ENCODE measurements around the gene HOXD4. TPM values are rescaled to one million over a fixed set of nuclear protein-coding genes. Genes with fewer than 3 reads are reported as not detected.

HOXD4 gene
- polyA plus RNA-seq, 1 donor from 2014 or later = not detected

- H3F3A ChIP-seq (ENCODE audit: insufficient read depth, low read length, poor library complexity, severe bottlenecking) = no peaks in the 10 kb centered on the region
- H3K4me3 ChIP-seq (ENCODE audit: low read length) = peak overlapping the region; percentile 59
- H3K27ac ChIP-seq (ENCODE audit: low read length) = no peak overlapping the region
- H2AFZ ChIP-seq (ENCODE audit: low read depth, low read length) = no peak overlapping the region
- no peaks in the 10 kb centered on the region for H4K20me1 ChIP-seq (ENCODE audit: insufficient read depth)
- peaks cover 99% of the 10 kb centered on the region for H3K27me3 ChIP-seq (ENCODE audit: insufficient read depth, low read depth, low read length)
- H3K9me3 ChIP-seq (ENCODE audit: low read length) = peaks cover 8% of the 10 kb centered on the region
- H3K9me2 ChIP-seq (ENCODE audit: insufficient read depth, low read length) = no peaks in the 10 kb centered on the region
- no peak overlapping the region for H3K4me2 ChIP-seq (ENCODE audit: low read length)
- TF ChIP-seq REST (IDR thresholded peaks at IDR 0.05; ENCODE audit: borderline replicate concordance) (no peak), EZH2 (IDR thresholded peaks at IDR 0.05; ENCODE audit: borderline replicate concordance, insufficient read depth, low read length, poor library complexity, severe bottlenecking) (peak; percentile 99)
- no peaks in the 10 kb centered on the region for H3K36me3 ChIP-seq (ENCODE audit: insufficient read depth, low read length)
- H3K9ac ChIP-seq (ENCODE audit: low read length) = no peak overlapping the region
- H3K79me2 ChIP-seq (replicated peaks; ENCODE audit: insufficient read depth, low read length) = no peaks in the 10 kb centered on the region
Measured at GRCh38 chr2:176122052-176122682, 29.2 kb upstream of the HOXD4 start.

- H2AFZ ChIP-seq (ENCODE audit: low read depth, low read length) = no peak within 1 kb of the TSS
- H3K36me3 ChIP-seq (ENCODE audit: insufficient read depth, low read length) = no peaks in the 10 kb centered on the region
- H3K27ac ChIP-seq (ENCODE audit: low read length) = no peak within 1 kb of the TSS
- peaks cover 99% of the 10 kb centered on the region for H3K27me3 ChIP-seq (ENCODE audit: insufficient read depth, low read depth, low read length)
- H3K4me2 ChIP-seq (ENCODE audit: low read length) = no peak within 1 kb of the TSS
- H3F3A ChIP-seq (ENCODE audit: insufficient read depth, low read length, poor library complexity, severe bottlenecking) = no peaks in the 10 kb centered on the region
- H3K9me2 ChIP-seq (ENCODE audit: insufficient read depth, low read length) = no peaks in the 10 kb centered on the region
- H3K9ac ChIP-seq (ENCODE audit: low read length) = no peak within 1 kb of the TSS
- peak within 1 kb of the TSS; percentile 59 for H3K4me3 ChIP-seq (ENCODE audit: low read length)
- H4K20me1 ChIP-seq (ENCODE audit: insufficient read depth) = no peaks in the 10 kb centered on the region
- H3K9me3 ChIP-seq (ENCODE audit: low read length) = peaks cover 3% of the 10 kb centered on the region
- no peaks in the 10 kb centered on the region for H3K79me2 ChIP-seq (replicated peaks; ENCODE audit: insufficient read depth, low read length)
- TF ChIP-seq EZH2 (IDR thresholded peaks at IDR 0.05; ENCODE audit: borderline replicate concordance, insufficient read depth, low read length, poor library complexity, severe bottlenecking) (peak; percentile 97), TAF1 (IDR thresholded peaks at IDR 0.05; ENCODE audit: low read depth) (no peak), MXI1 (conservative IDR thresholded peaks at IDR 0.05; ENCODE audit: poor library complexity, severe bottlenecking) (no peak)
Measured at GRCh38 chr2:176122683-176123410, 28.5 kb upstream of the HOXD4 start, which contains the start of gene HOXD9. HOXD9 (plus strand) TSS chr2:176122719; CDS start chr2:176122769, 50 bp downstream.

GRCh38 chr2:176123411-176124109 lies 27.8 kb upstream of the HOXD4 start:
- Histone ChIP-seq H3K27me3 (ENCODE audit: insufficient read depth, low read depth, low read length) (peaks cover 99% of the 10 kb centered on the region), H3K4me3 (ENCODE audit: low read length) (peak overlapping the region; percentile 59), H3K36me3 (ENCODE audit: insufficient read depth, low read length) (no peaks in the 10 kb centered on the region), H3K9ac (ENCODE audit: low read length) (no peak overlapping the region), H3K4me2 (ENCODE audit: low read length) (no peak overlapping the region), H3K79me2 (replicated peaks; ENCODE audit: insufficient read depth, low read length) (no peaks in the 10 kb centered on the region), H3K27ac (ENCODE audit: low read length) (no peak overlapping the region), H3K9me3 (ENCODE audit: low read length) (peaks cover 3% of the 10 kb centered on the region), H4K20me1 (ENCODE audit: insufficient read depth) (no peaks in the 10 kb centered on the region), H3K9me2 (ENCODE audit: insufficient read depth, low read length) (no peaks in the 10 kb centered on the region), H2AFZ (ENCODE audit: low read depth, low read length) (no peak overlapping the region), H3F3A (ENCODE audit: insufficient read depth, low read length, poor library complexity, severe bottlenecking) (no peaks in the 10 kb centered on the region)
- TF ChIP-seq EZH2 (IDR thresholded peaks at IDR 0.05; ENCODE audit: borderline replicate concordance, insufficient read depth, low read length, poor library complexity, severe bottlenecking) (peak; percentile 65), EP300 (conservative IDR thresholded peaks at IDR 0.05; ENCODE audit: poor library complexity, severe bottlenecking) (no peak), SMC3 (conservative IDR thresholded peaks at IDR 0.05; ENCODE audit: poor library complexity) (no peak), MXI1 (conservative IDR thresholded peaks at IDR 0.05; ENCODE audit: poor library complexity, severe bottlenecking) (no peak), RAD21 (conservative IDR thresholded peaks at IDR 0.05) (no peak)
